GM10847 (cell line): ENCODE results near the gene SGPL1.

ENCODE experiments used
- POLR2A ChIP-seq: IDR thresholded peaks from 2 replicates; pipeline ENCODE4 v1.6.1; 2011; ENCODE audit not compliant: insufficient read length; ENCODE audit errors: extremely low read depth

The SGPL1 gene, protein sequence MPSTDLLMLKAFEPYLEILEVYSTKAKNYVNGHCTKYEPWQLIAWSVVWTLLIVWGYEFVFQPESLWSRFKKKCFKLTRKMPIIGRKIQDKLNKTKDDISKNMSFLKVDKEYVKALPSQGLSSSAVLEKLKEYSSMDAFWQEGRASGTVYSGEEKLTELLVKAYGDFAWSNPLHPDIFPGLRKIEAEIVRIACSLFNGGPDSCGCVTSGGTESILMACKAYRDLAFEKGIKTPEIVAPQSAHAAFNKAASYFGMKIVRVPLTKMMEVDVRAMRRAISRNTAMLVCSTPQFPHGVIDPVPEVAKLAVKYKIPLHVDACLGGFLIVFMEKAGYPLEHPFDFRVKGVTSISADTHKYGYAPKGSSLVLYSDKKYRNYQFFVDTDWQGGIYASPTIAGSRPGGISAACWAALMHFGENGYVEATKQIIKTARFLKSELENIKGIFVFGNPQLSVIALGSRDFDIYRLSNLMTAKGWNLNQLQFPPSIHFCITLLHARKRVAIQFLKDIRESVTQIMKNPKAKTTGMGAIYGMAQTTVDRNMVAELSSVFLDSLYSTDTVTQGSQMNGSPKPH

DNA sequence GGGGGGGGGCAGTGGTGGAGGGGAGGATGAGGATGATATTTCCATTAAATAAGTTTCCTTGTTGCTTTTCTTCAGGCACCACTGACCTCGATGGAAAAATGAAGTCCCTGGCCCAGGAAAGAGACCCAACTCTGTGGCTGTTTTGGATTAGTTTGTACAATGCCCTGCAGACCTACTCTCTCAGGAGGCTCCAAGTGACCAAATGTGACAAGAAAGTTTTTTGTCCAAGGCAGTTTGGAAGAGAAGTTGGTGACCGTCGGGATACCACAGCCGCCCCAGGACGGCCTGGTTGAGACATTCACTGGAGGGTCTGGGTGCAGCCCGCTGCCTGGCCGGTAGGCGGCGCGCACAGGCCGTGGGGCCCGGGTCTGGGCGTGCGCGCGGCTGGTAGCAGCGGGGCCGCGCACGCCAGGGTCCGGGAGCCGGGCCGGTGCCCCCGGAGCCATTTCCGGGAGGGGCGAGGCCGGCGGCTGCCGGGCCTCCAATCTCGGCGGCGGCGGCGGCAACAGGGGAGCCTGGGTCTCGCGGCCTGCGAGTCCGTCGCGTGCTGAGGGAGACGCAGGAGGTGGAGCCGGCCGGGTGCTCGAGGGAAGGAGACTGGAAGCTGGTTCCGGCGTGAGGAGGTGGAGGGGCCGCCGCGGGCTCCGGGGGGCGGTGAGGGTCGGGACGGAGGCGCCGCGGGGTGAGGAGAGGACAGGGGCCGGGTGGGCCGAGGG is at the start of gene SGPL1:
Gene SGPL1 (plus strand): TSS at position 445 of the 716 bp plus-strand sequence. CDS start 906 bp downstream, outside the sequence.
- TF ChIP-seq POLR2A, result peak; percentile 61

DNA sequence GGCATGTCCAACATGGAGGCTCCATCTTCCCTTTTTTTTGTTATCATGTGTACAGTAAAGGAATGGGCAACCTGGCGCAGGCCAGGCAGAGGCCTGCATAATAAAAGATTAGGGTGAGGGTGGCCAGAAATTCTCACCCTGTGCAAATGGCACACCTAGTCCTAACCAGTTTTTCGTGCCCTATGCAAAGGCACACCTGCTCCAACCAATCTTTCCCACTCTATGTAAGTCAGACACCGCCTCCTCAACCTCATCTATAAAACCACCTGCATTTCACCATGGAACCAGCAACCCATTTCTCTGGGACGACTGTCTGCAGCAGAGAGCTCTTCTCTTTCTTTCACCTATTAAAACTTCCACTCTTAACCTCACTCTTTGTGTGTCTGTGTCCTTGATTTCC is 46.6 kb upstream of the SGPL1 start:
- TF ChIP-seq POLR2A, result no peak

DNA sequence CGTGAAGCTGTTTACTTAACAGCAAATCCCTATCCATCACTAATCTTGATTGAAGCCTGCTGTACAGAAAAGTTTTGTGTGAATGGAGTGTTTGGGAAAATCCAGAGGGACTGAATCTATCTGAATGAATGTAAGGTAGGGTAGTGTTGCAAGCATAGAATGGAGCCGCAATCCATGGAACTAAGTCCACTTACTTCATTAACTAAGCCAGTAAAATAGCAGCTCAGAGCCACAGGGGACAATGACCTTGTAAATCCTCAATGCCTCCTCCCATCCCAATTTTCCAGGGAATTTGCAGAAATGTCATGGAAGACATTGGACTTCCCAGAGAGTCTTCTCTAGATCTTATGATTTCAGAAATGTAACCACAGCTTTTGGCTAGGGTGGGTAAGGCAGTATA is 45.7 kb upstream of the SGPL1 start:
- TF ChIP-seq POLR2A, result no peak

DNA sequence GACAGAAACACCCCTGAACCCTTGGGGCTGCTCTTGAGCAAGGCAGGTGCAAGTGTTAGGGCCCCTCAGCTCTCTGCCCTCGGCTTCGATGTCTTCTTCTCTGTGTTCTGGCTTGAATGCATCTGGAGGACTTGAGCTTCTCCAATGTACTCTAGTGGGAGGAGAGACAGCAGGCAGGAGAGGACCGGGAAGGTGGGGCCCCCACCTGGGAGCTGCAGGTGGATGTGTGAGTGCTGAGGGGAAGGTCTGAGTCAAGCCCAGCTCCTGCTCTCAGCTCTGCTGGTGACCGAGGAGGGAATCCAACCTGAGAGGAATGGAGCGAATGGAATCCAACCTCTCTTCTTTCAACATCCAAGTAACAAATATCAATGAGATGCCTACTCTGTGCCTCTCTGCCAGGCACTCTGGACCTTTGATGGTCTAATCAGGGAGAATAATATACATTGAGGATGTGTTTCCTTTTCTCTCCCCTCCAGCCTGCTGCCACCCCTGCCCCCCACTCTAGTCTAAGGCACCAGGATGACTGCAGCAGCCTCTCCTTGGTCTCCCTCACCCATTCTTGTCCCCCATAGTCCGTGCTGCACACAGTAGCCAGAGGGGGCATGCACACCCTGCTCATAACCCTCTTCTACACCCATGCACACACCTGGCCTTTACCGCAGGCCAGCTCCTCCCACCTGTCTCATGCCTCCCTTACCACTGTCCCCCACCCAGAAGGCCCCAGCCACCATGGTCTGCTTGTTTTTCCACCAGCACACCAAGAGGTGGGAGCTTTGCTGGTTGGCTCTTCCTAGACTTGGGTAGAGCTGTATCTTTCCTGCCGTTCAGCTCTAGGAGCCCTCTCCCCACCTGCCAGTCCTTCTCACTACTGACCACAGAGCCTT is 44.2 kb upstream of the SGPL1 start:
- TF ChIP-seq POLR2A, result no peak

DNA sequence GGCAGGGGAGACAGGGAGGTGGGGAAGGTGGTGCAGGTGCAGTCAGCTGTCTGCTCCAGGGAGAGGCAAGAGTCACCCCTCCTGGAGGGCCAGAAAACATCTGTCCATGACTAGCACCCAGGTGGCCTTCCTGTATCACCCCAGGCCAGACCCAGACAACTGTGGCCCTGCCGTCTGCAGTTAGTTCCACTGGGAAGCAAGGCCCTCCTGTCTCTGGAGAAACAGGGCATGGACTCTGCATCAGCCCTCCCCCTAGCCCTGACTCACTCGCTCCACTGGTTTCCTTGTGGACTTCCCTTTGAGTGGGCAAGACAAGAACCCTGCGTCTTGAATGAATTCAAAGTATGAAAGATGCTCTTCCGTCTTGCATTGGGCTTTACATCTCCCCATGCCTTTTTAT is 43.1 kb upstream of the SGPL1 start:
- TF ChIP-seq POLR2A, result no peak

- no peak for TF ChIP-seq POLR2A
Observed at GRCh38 chr10:70773461-70773860, 42.3 kb upstream of the SGPL1 start.

DNA sequence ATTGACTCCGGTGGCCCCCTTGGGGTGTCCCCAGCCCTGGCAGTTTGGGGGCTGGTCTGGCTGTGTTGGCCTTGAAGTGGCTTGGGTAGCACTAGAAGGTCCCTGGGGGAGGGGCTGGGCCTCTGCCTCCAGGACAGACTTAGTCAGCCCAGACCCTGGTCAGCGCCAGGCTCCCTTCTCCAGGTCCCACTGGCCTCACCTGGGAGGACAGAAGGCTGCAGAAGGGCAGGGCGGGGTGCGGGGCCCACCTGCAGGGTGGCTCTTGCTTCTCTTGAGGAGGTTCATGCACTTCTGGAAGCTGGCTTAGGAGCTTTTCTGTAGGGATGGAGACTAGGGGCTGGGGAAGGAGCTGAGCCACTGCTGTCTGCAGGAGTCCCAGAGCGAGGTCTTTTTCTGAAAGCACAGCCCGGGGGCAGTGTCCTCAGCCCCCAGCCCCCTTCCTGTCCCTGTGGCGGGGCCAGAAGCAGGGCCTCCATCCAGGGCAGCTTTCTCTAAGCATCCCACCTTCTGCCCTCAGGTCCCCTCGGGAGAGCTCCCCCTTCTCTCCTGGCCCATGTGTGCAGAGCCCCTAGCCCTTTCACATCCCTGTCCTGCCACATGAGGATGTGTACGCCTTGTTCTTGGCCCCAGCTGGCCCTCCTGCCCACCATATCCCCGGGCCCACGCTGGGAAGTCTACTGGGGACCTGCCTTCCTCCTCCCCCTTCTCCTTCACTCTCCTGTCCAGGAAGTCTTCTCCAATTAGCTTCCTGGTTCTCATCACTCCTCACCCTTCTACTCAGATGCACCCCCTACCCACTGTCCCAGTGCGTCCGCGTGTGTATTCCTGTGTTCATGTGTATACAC is 41.6 kb upstream of the SGPL1 start:
- no peak for TF ChIP-seq POLR2A

- TF ChIP-seq POLR2A, result no peak
Observed at GRCh38 chr10:70774810-70775678, 40.7 kb upstream of the SGPL1 start.

DNA sequence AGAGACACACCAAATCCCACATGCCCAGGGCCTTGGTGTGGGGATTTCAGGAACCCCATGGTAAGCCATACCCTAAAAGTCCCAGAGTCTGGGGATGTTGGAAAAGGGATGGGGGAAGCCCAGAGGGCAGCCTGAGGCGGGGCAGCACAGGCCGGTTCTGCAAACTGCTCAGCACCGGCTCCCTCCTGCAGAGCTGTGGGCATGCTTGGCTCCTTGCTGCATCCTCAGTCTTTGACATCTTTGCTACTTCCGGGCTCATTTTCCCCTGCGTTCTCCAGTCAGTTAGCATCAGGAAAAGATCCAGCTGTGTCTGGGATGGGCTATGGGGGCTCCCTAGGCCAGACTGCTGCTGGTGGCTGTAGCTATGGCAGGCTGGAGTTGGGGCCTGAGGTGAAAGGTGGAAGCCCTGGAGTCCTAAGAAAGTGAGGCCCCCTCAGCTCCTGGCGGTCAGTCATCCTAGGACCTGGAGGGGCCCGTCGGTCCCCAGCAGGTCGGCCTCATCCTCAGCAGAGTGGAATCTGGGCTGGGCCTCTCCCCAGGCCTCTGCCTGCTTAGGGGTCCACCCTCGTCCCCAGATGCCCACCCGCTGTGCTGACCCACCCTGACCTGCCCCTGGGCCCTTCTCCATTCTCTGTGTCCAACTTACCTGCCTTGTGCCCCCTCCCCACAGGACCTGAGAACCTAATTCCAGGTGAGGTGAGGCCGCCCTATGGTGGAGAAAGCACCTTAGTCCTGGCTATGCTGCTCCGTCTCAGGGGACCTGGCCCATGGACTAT is 39.9 kb upstream of the SGPL1 start:
- no peak for TF ChIP-seq POLR2A

GRCh38 chr10:70776455-70777005 is 39.2 kb upstream of the SGPL1 start:
- TF ChIP-seq POLR2A, result no peak

DNA sequence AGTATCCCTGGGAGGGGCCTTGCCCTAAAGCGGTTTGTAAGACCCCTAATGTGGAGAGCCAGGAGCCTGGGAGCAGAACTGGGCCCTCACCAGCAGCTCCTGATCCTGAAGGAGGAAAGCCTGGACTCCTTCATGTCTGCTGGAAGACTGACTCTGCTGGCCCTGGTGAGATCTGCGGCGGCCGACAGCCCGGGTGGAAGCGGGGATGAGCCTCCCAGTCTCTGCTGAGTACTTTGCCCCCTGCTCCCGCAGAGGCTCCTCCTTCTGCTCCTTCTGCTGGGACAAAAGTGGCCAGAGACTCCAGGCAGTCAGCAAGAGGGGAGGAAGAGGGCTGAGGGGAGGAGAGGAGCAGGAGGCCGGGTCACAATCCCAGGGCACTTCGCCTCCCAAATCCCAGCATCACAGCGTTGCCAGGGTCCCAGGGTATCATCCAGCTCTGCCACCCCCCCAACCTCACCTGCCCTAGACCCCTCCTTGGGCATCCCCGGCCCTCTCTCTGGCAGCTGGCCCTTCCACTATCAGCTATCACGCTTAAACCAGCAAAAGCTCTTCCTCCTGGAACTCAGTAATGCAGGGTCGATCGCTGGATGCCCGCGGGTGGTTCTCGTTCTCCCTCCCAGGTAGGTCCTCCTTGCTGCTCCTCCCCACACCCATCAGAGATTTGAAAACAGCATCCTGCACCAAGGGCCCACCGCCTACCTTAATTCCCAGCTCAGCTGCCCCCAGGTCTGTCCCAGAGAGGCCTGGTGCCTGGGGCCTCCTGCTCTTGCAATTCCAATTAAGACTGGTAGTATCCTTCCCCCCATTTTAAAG is 38.5 kb upstream of the SGPL1 start:
- TF ChIP-seq POLR2A, result no peak
